HepG2 (cell line): Measurements from ENCODE around the gene QKI. TPM values are rescaled to one million over a fixed set of nuclear protein-coding genes. Genes with fewer than 3 reads are reported as not detected.

Source experiments
- CHD2 ChIP-seq: IDR thresholded peaks from 2 replicates; pipeline ENCODE4 v1.6.1; 2011; ENCODE audit warnings: low read depth, low read length, improper control_type of control experiment
- DDIT3 ChIP-seq: sonication (generic); formaldehyde crosslinking; IDR thresholded peaks from 2 replicates; pipeline ENCODE4 v1.4.0; 2020; ENCODE audit warnings: mild to moderate bottlenecking, missing genetic modification reagents
- HMGA1 ChIP-seq: sonication (generic); formaldehyde crosslinking; conservative IDR thresholded peaks from 2 replicates; pipeline ENCODE4 v1.4.0; 2020; ENCODE audit warnings: missing genetic modification reagents
- MBD4 ChIP-seq: IDR thresholded peaks from 2 replicates; pipeline ENCODE4 v1.6.1; 2012; ENCODE audit warnings: low read length, inconsistent platforms, borderline replicate concordance
- MXD1 ChIP-seq: sonication (generic); formaldehyde crosslinking; IDR thresholded peaks from 2 replicates; pipeline ENCODE4 v1.4.0; 2020; ENCODE audit warnings: mild to moderate bottlenecking, missing genetic modification reagents
- NCOA1 ChIP-seq: sonication (generic); formaldehyde crosslinking; IDR thresholded peaks from 2 replicates; pipeline ENCODE4 v1.9.0; 2021; ENCODE audit warnings: missing genetic modification reagents
- PRDM10 ChIP-seq: sonication (generic); formaldehyde crosslinking; IDR thresholded peaks from 2 replicates; pipeline ENCODE4 v1.4.0; 2020; ENCODE audit warnings: low read depth, missing genetic modification reagents
- RCOR2 ChIP-seq: IDR thresholded peaks from 2 replicates; pipeline ENCODE4 v1.6.1; 2016; ENCODE audit warnings: missing biosample characterization, missing genetic modification reagents
- TFE3 ChIP-seq: IDR thresholded peaks from 2 replicates; pipeline ENCODE4 v1.6.1; 2016
- TGIF2 ChIP-seq: IDR thresholded peaks from 2 replicates; pipeline ENCODE4 v1.6.1; 2016; ENCODE audit warnings: control low read depth, missing compliant biosample characterization
- THRA ChIP-seq: sonication (generic); formaldehyde crosslinking; IDR thresholded peaks from 2 replicates; pipeline ENCODE4 v1.4.0; 2020; ENCODE audit warnings: missing genetic modification reagents, borderline replicate concordance
- ZBTB39 ChIP-seq: sonication (generic); formaldehyde crosslinking; IDR thresholded peaks from 2 replicates; pipeline ENCODE4 v1.5.0; 2020; ENCODE audit warnings: missing genetic modification reagents
- ZNF710 ChIP-seq: sonication (generic); formaldehyde crosslinking; IDR thresholded peaks from 2 replicates; pipeline ENCODE4 v1.5.0; 2020; ENCODE audit warnings: mild to moderate bottlenecking, missing genetic modification reagents, borderline replicate concordance
- ZNF740 ChIP-seq: sonication (generic); formaldehyde crosslinking; IDR thresholded peaks from 2 replicates; pipeline ENCODE4 v1.4.0; 2020; ENCODE audit warnings: missing genetic modification reagents
- ZNF761 ChIP-seq: sonication (generic); formaldehyde crosslinking; conservative IDR thresholded peaks from 2 replicates; pipeline ENCODE4 v1.4.0; 2020; ENCODE audit warnings: mild to moderate bottlenecking, missing genetic modification reagents
- ZSCAN29 ChIP-seq: sonication (generic); formaldehyde crosslinking; conservative IDR thresholded peaks from 2 replicates; pipeline ENCODE4 v1.4.0; 2020; ENCODE audit warnings: mild to moderate bottlenecking, missing genetic modification reagents
- polyA plus RNA-seq, 8 experiments: library from polyadenylated mRNA; depleted of rRNA in 3 of 8; stranded (reverse) in 7 of 8; unstranded in 1 of 8; fragments of >200 nt; fragmentation: Illumina TruSeq in 4 of 8; extraction: Trizol in 4 of 8; gene quantifications; 2 replicates each; pipeline versions ENCODE4 v1.2.1 to v1.2.3, GENCODE V29; 2011 to 2016; ENCODE audit warnings: low read depth in 4 of 8, missing spikeins in 1 of 8, mixed read lengths in 1 of 8; ENCODE audit not compliant: insufficient read depth in 1 of 8
- total RNA-seq, 5 experiments: library from RNA; depleted of rRNA; stranded (reverse); fragments of >200 nt; fragmentation: Illumina TruSeq; extraction: Trizol; gene quantifications; 2 replicates each; pipeline ENCODE4 v1.2.3, GENCODE V29; 2016; ENCODE audit warnings: low read depth in 1 of 5

QKI gene
- total and polyA plus RNA-seq, 2 of the 13 experiments (the other 11 are each of a cell fraction or from before 2014, with no cell fraction given), result 136 to 137 TPM

GRCh38 chr6:163408352-163408991, 6.0 kb upstream of the QKI start (continued):
- peak; percentile 56; the same call in 1 of the 2 replicates for TF ChIP-seq PRDM10 (CRISPR knock-in tag)
- TF ChIP-seq ZBTB39 (CRISPR knock-in tag), result no peak
- TF ChIP-seq THRA (CRISPR knock-in tag), result peak; percentile 76
- no peak; the same call in 1 of the 2 replicates for TF ChIP-seq MBD4
- TF ChIP-seq TGIF2, result peak; percentile 49; the same call in 1 of the 2 replicates
- no peak for TF ChIP-seq ZSCAN29 (CRISPR knock-in tag)
- TF ChIP-seq DDIT3 (CRISPR knock-in tag), result 0 out of 2 replicates have a peak, but pooled peaks have one; percentile 19
- peak; percentile 73; the same call in 1 of the 2 replicates for TF ChIP-seq TFE3 (CRISPR knock-in tag)
- TF ChIP-seq CHD2, result no peak
- peak; percentile 81 for TF ChIP-seq RCOR2 (CRISPR knock-in tag)
- no peak for TF ChIP-seq MXD1 (CRISPR knock-in tag)
- TF ChIP-seq ZNF740, result no peak
- no peak for TF ChIP-seq ZNF761
- 0 out of 2 replicates have a peak, but pooled peaks have one; percentile 21 for TF ChIP-seq ZNF710 (CRISPR knock-in tag)
- no peak for TF ChIP-seq HMGA1
- no peak for TF ChIP-seq NCOA1 (CRISPR knock-in tag)
